Lower leg skin (tissue), 4 donors: Measurements from ENCODE around the gene PI3. TPM values are rescaled to one million over a fixed set of nuclear protein-coding genes. Genes with fewer than 3 reads are reported as not detected.
"Not testable (repeated sequence)": the region's sequence is repeated elsewhere in the genome, so short reads cannot be mapped to it uniquely, and the experiment has no call there.

Experiments
- DNase-seq, 2 donors: peaks; one replicate each; pipeline ENCODE4 v3.0.0-alpha.2; 2019; ENCODE audit warnings: low spot score in 2 of 2
- H3K4me3 ChIP-seq: fragments of 200-600 bp; sonication (generic); 2 replicates; pipeline ENCODE4 v1.5.1; 2017; ENCODE audit warnings: mild to moderate bottlenecking, low read depth; ENCODE audit not compliant: poor library complexity, severe bottlenecking
- POLR2A ChIP-seq, 2 donors: fragments of 450-650 bp; IDR thresholded peaks; one replicate each; pipeline ENCODE4 v1.6.1; 2016 to 2017; ENCODE audit warnings: antibody characterized with exemption in 2 of 2, mild to moderate bottlenecking in 1 of 2, moderate library complexity in 1 of 2
- WGBS, 2 donors: methylation state at CpG; one replicate each; pipeline ENCODE4 v1.1.5; 2018; 5-methylcytosine and 5-hydroxymethylcytosine counted together
- intact Hi-C: fragments of 100-400 bp; cut with DNase I; formaldehyde crosslinking; loops from one replicate; pipeline ENCODE4 v1.15.0; 2023; ENCODE audit warnings: low total_unique reads
- total RNA-seq, 4 donors: library from RNA; depleted of rRNA; stranded (reverse); fragments of >200 nt; gene quantifications; one replicate each; pipeline ENCODE4 v1.1.0, GENCODE V29; 2016
- TF ChIP-seq, protein P1 (sequence below), 3 donors: fragments of 450-650 bp; IDR thresholded peaks; one replicate each; pipeline ENCODE4 v1.5.1; 2016; ENCODE audit warnings: antibody characterized with exemption in 3 of 3, mild to moderate bottlenecking in 3 of 3, moderate library complexity in 2 of 3

PI3 gene
- total RNA-seq, 4 donors from 2014 or later, result 0.76 to 62.6 (median 5.2) TPM

DNA sequence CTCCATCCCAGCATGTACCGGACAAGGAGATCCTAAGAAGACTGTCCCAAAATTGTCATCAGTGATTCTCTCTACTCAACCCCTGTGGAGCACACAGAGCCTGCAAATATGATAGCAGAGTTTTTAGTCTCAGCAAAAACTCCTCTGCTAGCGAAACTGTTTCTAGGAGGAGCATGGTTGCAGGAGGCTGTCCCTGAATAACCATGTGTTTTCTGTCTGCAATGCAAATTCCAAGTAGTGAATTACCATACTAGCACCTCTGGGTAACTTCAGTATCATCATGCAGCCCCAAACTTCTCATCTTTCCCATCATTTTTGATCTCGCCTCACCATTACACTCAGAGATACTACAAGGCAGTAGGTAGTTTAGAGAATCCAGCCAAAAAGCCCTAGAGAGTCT, 25.6 kb upstream of the PI3 start:
- WGBS, 2 donors, result 92 to 95% methylated on average over 3 of the region's 3 CpGs
- TF ChIP-seq, protein P1, sequence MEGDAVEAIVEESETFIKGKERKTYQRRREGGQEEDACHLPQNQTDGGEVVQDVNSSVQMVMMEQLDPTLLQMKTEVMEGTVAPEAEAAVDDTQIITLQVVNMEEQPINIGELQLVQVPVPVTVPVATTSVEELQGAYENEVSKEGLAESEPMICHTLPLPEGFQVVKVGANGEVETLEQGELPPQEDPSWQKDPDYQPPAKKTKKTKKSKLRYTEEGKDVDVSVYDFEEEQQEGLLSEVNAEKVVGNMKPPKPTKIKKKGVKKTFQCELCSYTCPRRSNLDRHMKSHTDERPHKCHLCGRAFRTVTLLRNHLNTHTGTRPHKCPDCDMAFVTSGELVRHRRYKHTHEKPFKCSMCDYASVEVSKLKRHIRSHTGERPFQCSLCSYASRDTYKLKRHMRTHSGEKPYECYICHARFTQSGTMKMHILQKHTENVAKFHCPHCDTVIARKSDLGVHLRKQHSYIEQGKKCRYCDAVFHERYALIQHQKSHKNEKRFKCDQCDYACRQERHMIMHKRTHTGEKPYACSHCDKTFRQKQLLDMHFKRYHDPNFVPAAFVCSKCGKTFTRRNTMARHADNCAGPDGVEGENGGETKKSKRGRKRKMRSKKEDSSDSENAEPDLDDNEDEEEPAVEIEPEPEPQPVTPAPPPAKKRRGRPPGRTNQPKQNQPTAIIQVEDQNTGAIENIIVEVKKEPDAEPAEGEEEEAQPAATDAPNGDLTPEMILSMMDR (IDR thresholded peaks at IDR 0.05), result no peak
- TF ChIP-seq POLR2A (IDR thresholded peaks at IDR 0.05), result no peak
- DNase-seq, result no peak
- no peak overlapping the region for H3K4me3 ChIP-seq
- intact Hi-C loops, result no loop called here

DNA sequence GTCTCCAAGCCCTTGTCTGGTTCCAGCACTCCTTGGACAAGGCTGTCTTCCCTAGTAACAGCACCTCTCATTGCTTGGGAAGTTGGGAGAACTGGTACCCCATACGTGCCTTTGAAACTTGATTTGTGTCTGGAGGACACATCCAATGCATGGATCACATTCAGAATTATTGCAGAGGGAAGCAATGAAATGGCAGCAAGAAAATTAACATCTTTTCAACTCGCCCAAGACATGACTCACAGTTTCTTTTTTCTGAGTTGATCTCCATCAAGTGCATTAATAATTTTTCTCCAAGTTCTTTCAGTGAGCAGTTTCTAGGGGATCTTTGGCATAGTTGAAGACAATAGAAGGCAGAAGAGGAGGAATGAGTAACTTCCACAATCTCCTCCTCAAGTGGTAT, 22.3 kb upstream of the PI3 start:
- intact Hi-C loops, result no loop called here
- TF ChIP-seq, protein P1 (IDR thresholded peaks at IDR 0.05), result no peak
- no peak for TF ChIP-seq POLR2A (IDR thresholded peaks at IDR 0.05)
- no peak overlapping the region for H3K4me3 ChIP-seq
- 64 to 78% methylated on average over 2 of the region's 2 CpGs for WGBS, 2 donors
- DNase-seq, result no peak

DNA sequence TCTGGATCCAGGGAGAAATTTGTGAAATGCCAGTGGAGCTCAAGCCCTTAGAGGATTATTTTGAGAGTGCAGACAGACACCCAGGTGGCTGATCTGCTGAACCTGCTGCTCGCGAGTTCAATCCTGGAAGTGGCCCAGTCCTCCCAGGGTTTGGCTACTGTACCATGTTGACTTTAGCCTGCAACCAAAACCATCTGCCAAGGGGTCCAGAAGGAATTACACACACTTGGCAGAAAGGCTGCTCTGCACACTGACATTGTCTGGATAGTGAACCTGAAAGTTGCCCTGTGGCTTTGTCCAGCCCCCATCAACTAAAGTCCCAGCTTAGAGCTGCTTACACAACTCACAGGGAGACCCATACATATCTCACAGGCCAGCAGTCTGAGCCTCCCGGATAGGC, 21.6 kb upstream of the PI3 start:
- no peak overlapping the region for H3K4me3 ChIP-seq
- intact Hi-C loops, result no loop called here
- DNase-seq, result no peak
- no peak for TF ChIP-seq POLR2A (IDR thresholded peaks at IDR 0.05)
- TF ChIP-seq, protein P1 (IDR thresholded peaks at IDR 0.05), result no peak
- 47 to 60% methylated on average over 1 to 3 of the region's 3 CpGs for WGBS, 2 donors

DNA sequence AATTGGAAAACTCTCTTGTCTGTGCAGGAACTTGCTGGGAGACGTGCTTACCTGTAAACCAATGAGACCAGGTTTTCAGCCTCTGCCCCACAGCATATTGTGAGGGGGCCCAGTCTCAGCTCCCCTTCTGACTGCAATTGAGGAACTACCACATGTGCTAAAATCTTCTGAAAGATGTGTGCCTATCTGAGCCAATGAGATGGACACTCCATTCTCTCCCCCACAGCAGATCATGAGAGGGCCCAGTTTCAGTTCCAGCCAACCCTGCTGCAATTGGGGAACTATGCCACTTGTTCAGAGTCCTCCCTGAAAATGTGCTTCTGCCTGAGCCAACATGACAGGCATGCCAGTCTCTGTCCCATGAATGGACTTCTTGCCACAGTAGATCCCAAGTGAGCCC, 20.9 kb upstream of the PI3 start:
- WGBS, 2 donors, result 40 to 75% methylated on average over 1 of the region's 1 CpG
- intact Hi-C loops, result no loop called here
- H3K4me3 ChIP-seq, result no peak overlapping the region
- TF ChIP-seq, protein P1 (IDR thresholded peaks at IDR 0.05), result no peak
- TF ChIP-seq POLR2A (IDR thresholded peaks at IDR 0.05), result no peak
- DNase-seq, result no peak

DNA sequence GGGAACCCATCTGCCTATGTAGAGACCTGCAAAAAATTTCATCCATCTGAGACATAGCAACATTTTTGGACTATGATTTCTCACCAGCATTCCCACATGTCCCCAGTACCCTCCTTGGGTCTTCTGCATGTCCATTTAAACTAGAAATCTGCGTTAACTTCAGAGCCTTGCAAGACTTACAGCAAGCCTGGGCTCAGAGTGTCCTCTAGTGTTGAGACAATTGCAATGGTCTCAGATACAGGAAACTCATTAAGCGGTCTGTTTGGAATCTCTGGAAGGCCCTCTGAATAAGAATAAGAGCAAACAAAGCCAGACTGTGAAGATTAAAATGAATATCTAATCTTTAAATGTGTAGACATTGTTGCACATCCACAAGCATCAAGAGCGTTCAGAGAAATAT, 20.5 kb upstream of the PI3 start:
- DNase-seq, result no peak
- 80 to 88% methylated on average over 3 of the region's 3 CpGs for WGBS, 2 donors
- intact Hi-C loops, result no loop called here
- no peak overlapping the region for H3K4me3 ChIP-seq
- no peak for TF ChIP-seq POLR2A (IDR thresholded peaks at IDR 0.05)
- TF ChIP-seq, protein P1 (IDR thresholded peaks at IDR 0.05), result no peak

DNA sequence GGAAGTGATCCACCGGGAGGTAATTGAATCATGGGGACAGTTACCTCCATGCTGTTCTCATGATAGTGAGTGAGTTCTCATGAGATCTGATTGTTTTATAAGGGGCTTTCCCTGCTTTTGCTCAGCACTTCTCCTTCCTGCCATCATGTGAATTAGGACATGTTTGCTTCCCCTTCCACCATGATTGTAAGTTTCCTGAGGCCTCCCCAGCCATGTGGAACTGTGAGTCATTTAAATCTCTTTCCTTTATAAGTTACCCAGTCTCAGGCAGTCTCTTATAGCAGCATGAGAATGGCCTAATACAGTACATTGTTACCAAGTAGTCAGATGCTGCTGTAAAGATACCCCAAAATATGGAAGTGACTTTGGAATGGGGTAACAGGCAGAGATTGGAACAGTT, 19.9 kb upstream of the PI3 start:
- intact Hi-C loops, DNase-seq, H3K4me3 ChIP-seq: not testable (repeated sequence)
- WGBS, 2 donors, result 90 to 95% methylated on average over 1 of the region's 1 CpG
